ENCODE results near the gene TTLL8.

The TTLL8 gene

DNA sequence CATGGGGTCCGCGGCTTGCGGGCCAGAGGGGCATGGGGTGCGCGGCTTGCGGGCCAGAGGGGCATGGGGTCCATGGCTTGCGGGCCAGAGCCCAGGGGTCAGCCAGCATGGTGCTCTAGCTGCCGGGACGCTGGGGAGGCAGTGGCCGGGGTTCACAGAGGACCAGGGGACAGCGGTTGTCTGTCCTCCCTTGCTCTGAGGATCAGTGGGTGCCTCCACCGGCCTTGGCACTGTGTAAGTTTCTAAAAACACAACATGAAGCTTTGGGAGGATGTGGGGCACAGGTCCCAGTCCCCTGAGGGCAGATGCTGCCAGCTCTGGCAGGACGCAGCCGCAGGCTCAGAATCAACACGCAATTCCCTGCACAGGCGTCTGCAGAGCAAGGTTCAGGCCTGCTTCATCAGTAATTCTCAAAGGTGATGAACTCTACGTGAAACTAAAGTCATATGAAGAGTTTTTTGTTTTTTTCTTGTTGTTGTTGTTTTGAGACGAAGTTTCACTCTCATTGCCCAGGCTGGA, 24.2 kb upstream of the TTLL8 start:
- no peak for DNase-seq

DNA sequence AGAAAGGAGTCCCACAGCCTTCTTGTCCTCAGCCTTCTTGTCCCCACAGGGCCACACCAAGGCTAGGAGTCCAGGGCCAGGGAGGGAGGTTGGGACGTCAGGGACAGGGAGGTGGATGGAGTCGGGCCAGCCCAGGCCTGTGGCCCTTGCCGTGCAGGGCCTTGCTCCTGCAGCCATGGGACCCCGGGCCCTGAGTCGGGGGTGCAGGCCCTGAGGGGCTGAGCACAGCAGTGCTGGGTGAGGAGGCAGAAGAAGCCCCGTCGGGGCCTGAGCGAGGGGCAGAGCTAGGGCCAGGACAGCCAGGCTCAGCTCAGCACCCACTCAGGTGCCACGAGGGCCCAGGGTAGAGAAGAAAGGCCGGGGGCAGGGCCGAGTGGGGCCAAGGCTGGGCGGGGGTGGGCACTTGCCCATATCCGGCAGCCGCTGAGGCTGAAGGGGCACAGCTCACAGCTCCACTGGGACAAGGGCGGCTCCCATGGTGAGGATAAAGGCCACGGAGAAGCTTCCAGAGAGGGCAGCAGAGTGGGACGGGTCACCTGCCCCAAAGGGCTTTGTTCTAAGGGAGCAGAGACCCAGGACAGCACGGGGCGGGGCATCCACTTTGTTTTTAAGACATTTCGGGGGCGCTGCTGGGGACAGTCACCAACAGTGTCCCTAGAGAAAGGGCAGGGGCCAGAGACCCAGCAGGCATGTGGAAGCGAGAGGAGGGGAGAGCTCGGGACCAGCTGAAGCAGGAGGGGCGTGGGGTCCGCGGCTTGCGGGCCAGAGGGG, 23.5 kb upstream of the TTLL8 start:
- DNase-seq: no peak

DNA sequence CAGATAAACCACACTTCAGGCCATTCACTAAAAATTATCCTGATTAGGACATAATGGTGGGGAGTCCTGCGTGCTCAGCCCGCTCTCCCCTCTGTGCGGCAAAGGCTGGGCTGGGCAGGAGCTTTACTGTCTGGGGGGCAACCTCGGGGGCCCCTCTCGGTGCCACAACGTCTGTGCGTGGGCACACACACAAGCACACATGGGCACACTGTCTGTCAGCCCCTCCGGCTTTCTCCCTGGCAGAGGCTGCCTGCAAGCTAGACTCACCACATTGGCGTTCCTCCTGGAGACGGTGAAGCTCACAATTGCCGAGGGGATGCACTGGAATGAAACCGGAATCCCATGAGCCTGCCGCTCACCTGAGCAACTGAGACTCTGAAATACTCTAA, 22.0 kb upstream of the TTLL8 start:
- DNase-seq: no peak

DNA sequence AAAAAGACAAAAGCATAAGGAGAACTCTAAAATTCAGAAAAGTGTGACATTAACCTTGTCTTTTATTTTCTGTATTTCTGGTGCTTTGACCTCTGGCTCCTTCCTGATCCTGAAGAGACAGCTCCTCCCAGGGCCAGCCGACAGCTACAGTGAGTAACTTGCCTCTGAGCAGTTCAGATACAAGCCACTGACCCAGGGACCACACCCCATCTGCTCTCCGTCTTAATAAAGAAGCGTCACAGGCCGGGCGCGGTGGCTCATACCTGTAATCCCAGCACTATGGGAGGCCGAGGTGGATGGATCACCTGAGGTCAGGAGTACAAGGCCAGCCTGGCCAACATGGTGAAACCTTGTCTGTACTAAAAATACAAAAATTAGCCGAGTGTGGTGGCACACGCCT, 20.7 kb upstream of the TTLL8 start:
- DNase-seq: no peak

DNA sequence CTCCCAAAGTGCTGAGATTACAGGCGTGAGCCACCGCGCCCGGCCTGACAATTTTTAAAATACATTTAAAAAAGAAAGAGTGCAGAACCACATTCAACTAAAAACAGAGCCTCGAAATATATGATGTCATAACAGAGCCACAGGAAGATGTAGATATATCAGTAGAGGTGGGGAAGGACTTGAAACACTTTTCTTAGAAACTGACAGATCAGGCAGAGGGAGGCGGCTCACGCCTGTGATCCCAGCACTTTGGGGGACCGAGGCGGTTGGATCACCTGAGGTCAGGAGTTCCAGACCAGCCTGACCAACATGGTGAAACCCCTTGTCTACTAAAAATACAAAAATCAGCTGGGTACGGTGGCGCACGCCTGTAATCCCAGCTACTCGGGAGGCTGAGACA, 20.1 kb upstream of the TTLL8 start:
- DNase-seq: no peak

DNA sequence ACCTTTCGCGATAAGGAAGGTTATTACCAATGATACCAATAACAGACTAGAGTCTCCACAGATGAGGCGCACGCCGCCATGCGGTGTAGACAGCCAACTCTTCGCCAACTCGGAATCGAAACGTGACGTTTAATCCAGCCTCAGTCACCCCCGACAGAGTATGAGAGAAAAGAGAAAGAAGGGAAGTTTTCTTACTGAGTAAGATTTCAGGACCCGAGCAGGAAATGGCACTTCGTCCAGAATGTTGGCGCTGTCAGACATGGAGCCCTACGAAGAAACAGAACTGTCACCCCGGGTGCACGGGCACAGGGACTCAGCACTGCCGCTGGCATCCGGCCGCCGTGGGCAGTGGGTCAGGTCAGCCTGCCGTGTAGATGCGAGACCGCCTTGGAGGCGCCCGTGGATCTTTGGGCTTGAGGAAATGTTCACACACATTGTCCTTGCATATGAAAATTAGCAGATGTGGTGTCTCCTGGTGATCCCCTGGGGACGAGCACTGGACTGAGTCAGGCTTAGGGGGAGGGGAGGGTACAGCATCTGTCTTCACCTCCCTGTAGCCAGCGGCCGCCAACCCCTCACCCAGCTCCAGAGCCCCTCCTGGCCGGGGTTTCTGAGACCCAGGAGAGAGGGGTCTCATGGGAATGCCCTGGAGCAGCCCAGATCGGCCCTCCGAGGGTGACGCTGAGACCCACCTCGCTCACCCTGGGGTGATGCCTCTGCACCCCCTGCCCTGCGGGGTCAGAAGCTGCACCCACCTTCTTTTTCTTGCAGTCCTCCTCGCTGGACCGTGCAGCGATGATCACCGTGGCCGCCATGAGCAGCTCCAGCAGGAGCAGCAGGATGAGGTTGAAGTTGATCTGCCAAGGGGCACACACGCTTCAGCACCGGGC, 18.8 kb upstream of the TTLL8 start:
- no peak for DNase-seq

DNA sequence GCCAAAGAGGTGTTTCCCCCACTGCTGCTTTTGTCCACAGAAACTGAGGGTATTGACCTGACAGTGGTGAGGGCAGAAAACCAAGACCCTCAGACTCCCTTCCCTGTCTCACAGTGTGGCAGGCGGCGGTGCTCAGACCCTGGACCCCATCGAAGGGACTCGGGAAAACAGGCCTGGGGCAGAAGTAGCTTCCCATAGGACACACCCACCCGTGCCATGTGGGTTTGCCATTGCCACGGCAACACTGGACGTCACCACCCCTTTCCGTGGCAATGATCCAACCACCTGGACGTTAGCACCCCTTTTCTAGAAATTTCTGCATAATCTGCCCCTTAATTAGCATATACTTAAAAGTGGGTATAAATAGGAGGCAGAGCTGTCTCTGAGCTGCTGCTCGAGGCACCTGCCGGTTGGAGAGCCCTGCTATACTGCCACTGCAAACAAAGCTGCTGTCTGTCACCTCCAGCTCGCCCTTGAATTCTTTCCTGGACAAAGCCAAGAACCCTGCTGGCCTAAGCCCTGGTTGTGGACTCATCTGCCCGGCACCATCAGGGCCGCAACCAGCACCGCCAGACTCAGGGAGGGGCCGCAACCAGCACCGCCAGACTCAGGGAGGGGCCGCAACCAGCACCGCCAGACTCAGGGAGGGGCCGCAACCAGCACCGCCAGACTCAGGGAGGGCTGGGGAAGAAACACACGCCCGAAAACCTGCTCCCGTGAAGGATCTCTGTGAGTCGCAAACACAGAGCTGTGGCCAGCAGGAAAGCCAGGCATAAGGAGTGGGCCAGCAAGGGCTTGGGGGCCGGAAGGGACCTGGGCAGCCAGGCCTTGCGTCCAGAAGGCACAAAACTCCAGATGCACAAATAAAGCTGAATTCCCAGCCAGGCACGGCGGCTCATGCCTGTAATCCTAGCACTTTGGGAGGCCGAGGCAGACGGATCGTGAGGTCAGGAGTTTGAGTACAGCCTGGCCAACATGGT, 16.7 kb upstream of the TTLL8 start:
- no peak for DNase-seq

DNA sequence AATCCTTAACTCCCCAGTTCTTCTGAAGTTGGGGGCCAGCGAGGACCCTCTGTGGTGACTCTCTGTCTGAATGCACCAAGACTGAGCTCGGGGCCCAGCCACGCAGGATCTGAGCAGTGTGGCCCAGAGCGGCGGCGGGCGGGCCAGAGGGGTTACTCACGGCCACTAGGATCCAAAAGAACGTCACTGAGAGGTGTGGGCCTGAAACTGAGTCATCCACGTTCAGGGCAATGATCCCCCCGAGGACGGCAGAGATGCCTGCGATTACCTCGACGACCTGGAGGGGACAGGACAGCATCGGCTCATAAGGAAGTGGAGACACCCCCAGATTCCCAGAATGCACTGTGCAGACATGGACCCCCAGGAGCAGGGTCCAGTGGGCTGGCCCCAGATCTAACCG, 16.0 kb upstream of the TTLL8 start:
- no peak for DNase-seq

DNA sequence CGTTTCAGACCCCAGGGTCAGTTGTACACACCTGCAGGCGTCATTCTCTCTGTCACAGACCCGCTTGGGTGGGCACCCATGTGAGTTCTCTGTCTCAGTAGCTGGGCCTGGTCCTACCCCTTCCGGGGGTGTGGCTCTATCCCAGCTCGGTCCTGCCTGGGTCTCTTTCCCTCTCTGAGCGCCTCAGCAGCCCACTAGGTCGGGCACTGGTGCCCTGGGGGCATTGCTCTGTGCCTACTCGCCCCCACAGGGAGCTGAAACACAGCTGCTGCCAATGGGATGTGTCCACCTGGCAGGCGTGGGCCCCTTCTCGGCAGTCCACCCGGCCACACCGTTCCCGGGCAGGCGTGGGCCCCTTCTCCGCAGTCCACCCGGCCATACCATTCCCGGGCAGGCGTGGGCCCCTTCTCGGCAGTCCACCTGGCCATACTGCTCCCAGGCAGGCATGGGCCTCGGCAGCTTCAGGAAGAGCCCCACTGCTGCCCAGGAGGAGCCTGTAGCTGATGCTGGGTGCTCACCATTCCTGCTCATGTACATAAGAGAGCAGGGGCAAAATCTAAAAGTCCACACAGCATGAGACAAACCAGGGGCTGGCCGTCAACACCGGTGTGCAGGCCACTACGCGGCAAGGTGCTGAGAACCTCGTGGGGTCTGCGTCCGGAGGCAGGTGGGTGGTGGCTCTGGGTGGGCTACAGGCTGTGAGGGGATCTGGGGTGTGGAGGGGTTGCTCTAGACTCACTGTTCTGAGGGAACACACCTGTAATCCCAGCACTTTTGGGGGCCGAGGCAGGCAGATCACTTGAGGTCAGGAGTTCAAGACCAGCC, 14.8 kb upstream of the TTLL8 start:
- DNase-seq: no peak

DNA sequence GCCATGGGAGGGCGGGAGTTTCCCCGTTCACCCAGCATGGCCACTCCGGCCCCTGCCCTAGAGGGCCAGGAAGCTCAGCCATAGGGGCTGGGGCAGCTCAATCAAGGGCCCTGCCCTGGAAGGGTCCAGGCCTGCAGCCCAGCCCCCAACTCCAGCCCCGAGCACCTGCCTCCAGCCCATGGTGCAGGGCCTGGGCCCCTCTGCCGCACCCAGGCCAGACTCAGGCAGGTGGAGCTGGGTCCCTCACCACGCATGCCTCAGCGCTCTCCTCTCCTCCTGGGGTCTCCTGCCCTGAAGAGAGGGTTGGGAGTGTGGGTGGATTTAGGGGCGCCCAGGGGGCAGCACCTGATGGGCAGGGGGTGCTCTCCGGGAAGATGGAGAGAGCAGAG, 14.1 kb upstream of the TTLL8 start:
- no peak for DNase-seq

DNA sequence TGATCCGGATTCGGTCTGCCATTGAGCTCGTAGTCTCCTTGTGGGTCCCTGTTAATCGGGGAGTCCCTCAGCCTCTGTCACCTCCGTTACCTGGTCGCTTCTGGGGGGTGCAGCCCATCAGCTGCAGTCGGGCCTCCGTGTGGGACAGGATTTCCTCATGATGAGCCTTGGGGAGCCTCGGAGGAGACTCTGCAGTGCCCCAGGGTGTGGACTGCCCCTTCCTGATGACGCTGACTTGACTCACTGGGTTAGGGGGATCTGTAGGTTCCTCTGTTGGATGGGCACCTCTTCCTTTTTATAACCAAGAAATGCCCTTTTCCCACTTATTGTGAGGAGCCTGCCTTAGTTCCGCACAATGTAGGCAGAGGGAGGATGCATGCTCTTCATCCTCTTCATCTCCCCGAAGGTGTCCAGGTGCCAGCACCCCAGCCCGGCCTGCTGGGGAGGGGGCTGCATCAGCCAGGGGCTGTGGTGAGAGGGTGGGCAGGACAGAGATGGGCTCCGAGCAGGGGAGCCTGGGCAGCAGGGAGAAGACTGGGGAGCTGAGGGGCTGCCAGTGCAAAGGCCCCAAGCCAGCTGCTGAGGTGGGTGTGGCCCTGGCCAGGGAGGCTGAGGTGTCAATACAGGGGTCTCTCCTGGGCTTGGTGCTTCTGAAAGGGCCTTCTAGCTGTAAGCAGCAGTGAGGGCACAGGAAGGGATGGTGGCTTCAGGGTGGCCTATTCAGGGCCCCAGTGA, 13.5 kb upstream of the TTLL8 start:
- DNase-seq: no peak

DNA sequence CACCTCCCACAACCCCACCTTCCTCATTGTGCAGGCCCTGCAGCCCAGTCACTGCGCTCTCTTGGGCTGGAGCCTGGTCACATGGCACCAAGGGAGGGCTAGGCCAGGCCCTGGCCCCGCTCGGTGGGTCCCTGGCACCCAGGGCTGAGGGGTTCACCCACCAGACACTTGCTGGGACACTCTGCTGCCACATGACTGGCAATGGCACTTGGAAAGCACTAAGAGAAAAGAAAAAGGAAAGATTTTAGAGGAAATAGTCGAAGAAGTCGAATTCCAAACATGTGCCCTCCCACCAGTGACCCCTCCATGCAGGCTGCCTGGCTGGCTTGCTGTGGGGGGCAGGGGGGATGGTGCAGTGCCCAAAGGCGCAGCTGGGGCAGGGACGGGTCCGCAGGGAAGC, 12.3 kb upstream of the TTLL8 start:
- no peak for DNase-seq

DNA sequence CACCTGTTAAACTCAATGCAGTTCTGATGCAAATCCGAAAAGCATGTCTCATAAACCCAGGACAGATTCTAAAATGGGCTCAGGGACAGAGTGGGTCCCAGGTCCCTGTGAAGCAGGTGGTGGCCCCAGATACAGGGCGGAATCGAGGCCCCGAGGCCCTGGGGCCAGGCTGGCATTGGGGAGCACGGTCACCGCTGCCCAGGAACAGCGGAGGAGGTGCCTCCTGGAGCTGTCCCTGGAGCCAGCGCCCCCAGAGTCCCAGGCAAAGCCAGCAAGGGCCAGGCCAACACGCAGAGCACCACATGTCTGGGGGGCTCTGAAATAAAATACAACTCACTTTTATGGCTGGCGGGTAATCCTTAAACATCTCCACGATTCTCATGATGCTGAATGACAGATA, 10.0 kb upstream of the TTLL8 start:
- no peak for DNase-seq

DNA sequence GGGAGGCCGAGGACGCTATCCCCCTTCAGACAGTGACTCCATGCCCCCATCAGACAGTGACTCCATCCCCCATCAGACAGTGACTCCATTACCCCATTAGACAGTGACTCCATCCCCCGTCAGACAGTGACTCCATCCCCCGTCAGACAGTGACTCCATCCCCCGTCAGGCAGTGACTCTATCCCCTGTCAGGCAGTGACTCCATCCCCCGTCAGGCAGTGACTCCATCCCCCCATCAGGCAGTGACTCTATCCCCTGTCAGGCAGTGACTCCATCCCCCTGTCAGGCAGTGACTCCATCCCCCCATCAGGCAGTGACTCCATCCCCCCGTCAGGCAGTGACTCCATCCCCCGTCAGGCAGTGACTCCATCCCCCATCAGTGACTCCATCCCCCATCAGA, 9.1 kb upstream of the TTLL8 start:
- no peak for DNase-seq

DNA sequence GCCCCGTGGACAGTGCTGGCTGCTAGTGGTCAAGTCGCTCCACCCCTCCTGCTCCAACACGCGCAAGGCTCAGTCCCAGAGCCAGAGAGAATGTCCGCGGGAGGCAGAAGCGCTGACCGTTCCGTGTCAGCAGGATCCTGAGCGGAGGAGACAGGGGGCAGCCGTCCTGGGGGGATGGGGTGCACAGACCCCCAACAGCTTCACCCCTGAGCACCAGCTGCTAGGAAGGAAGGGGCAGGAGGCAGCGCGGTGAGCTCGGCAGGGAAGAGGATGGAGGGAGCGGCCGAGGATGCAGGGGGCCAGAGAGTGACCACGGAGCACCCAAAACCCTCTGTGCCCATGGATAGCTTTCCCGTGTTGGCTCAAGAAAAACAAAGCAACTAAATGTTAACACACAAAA, 6.4 kb upstream of the TTLL8 start:
- DNase-seq: no peak

DNA sequence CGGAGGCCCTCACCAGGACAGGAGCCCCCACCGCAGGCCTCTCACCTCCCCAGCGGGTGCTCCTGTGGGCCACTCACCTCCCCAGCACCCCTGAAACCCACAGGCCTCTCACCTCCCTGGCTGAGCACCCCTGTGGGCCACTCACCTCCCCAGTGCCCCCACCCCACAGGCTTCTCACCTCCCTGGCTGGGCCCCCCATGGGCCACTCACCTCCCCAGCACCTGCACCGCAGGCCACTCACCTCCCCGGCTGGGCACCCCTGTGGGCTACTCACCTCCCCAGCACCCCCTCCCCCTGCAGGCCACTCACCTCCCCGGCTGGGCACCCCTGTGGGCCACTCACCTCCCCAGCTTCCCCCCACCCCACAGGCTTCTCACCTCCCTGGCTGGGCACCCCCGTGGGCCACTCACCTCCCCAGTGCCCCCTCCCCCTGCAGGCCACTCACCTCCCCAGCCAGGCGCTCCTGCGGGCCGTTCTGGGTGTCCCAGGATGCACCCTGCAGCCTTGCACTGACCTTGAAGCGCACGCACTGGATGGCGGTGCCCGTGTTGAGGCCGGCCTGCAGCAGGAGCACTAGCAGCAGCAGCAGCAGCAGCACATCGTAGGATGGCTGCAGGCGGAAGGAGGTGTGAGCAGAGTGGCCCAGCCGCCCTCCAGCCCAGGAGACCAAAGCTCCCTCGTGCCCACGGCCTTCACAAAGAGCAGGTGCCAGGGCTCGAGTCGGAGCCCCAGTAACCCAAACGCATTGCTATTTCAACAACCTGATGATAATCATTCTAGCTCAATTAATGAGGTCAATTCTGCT, 5.7 kb upstream of the TTLL8 start:
- no peak for DNase-seq

DNA sequence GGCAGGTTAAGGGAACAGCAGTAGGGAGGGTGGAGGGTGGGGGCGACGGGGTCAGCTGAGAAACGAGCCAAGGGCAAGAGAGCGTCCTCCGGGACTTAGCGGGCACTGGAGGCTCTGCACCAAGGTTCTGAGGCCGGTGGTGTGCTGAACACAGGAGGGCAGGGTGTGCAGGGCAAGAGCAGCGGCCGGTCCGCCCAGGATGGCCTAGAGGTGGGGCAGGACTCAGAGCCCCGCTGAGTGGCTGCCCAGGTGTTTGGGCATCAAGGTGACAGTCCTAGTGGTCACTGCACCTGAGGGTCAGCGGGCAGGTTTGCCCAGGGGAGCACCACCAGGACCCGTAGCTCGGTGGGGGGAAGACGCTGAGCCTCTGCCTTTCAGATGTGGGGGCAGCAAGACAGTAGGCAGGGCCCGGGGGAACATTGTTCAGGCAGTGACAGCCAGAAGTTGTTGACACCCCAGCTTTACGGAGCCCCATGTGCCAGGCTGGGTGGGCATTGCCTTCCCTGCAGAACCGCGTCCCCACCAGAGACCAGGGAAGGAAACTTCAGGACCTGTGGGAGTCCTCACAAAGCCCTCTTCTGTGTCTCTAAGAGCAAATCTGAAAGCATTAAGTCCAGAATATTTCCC, 4.5 kb upstream of the TTLL8 start:
- DNase-seq: no peak

DNA sequence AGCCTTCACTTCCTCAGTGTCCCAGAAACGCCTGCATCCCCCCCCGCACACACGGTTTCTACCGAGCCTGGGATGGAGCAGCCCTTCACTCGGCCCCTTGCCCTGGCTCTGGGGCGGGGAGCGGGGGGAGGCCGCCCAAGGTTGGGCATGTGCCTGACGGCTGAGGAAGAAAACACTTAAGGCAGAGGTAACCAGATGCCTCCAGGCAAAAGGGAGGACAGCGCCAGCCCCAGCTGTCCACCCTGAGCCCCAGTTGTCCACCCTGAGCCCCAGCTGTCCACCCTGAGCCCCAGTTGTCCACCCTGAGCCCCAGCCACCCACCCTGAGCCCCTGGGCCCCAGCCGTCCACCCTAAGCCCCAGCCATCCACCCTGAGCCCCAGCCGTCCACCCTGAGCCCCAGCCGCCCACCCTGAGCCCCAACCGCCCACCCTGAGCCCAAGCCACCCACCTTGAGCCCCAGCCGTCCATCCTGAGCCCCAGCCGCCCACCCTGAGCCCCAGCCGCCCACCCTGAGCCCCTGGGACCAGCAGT, 3.8 kb upstream of the TTLL8 start:
- DNase-seq: no peak

DNA sequence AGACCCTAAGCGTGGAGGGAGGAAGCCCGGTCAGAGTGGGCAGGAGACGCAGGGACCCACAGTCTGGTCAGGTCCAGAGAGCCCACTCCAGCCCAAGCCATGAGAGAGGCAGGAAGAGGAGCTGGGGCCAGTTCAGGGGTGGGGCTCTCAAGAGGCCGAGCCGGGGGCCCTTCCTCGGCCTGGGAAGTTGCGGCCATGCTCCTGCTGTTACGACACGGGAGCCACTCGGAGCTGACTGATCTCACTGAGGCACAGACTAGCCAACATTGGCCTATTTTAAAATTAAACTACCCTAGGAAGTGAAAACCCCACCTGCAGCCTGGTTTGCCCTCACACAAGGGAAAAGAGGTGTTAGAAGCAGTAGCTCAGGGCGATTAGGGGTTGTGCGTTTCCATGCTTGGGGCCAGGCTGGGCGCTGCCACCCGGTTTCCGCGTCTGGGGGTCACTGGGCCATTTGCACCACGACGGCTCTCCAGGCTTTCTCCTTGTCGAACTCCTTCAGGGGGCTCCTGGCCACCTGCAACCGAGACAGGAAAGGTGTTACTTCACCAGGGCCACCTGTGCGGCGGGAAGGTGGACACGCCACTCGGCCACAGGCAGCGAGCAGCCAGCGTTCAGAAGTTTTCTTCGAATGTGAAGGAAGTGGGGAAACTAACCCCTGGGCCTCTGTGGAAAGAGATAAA, 3.2 kb upstream of the TTLL8 start:
- no peak for DNase-seq
